ENCODE results near the gene C2orf78. TPM values are rescaled to one million over a fixed set of nuclear protein-coding genes. Genes with fewer than 3 reads are reported as not detected.

C2orf78 gene
- total and polyA plus RNA-seq, 9 of the 15 experiments (the other 6 are each of a cell fraction or from before 2014, with no cell fraction given), result 0.04 to 0.28 (median 0.20) TPM

- ChIA-PET CTCF (ENCODE audit: low intra/inter-chr PET ratio) (no interaction called here), POLR2A (no interaction called here)
- H3K4me1 ChIP-seq (replicated peaks in 1 of 2; ENCODE audit: control insufficient read depth in 2 of 2, insufficient read depth in 2 of 2, low read length in 2 of 2), result no peaks in the 10 kb centered on the region
- no peak overlapping the region for H3K4me2 ChIP-seq (ENCODE audit: insufficient read depth, low read length)
- no peaks in the 10 kb centered on the region for H3K9me3 ChIP-seq (replicated peaks; ENCODE audit: control insufficient read depth, insufficient read depth, low read depth, low read length)
- H3K79me2 ChIP-seq (ENCODE audit: control insufficient read depth, insufficient read depth, low read length), result no peaks in the 10 kb centered on the region
- no peak overlapping the region for H3K4me3 ChIP-seq
- H4K20me1 ChIP-seq (replicated peaks; ENCODE audit: control insufficient read depth, insufficient read depth, low read length), result no peaks in the 10 kb centered on the region
- in situ Hi-C loops (cut with MboI), result no loop called here
- no peak overlapping the region for H3K27ac ChIP-seq (ENCODE audit: extremely low read depth, low read depth, low read length)
- DNase-seq (ENCODE audit: extremely low read depth in 1 of 4, low spot score in 3 of 4) (peak in 3 of 4 experiments; percentile 23 to 35 (median 30)), ATAC-seq (no peak), FAIRE-seq (no peak)
- no peaks in the 10 kb centered on the region for H3K27me3 ChIP-seq (ENCODE audit: control insufficient read depth in 2 of 2, insufficient read depth in 2 of 2, low read length in 2 of 2)
- H3K36me3 ChIP-seq (ENCODE audit: control insufficient read depth, insufficient read depth, low read length), result peaks cover 77% of the 10 kb centered on the region
- 83% methylated on average over 6 of the region's 6 CpGs for WGBS (ENCODE audit: insufficient coverage, low coverage, missing lambda C conversion rate)
- BruUV-seq (replicated peaks), result no TSS peak
- no peaks in the 10 kb centered on the region for H3K9me1 ChIP-seq (ENCODE audit: control insufficient read depth, insufficient read depth, low read length)
- no peak overlapping the region for H3K9ac ChIP-seq (ENCODE audit: insufficient read depth in 1 of 2, low read depth in 2 of 2, low read length in 2 of 2)
- intact Hi-C loops (cut with micrococcal nuclease), result no loop called here
- no peak overlapping the region for H2AFZ ChIP-seq (ENCODE audit: low read depth, low read length)
- TF ChIP-seq JUND (IDR thresholded peaks at IDR 0.05; ENCODE audit: borderline replicate concordance, low read depth, low read length) (peak; percentile 38; the same call in 1 of the 2 replicates), JUND (tag; IDR thresholded peaks at IDR 0.05; ENCODE audit: borderline replicate concordance, low read depth, low read length) (no peak; the same call in 2 of the 3 replicates), FOXP4 (CRISPR knock-in tag; IDR thresholded peaks at IDR 0.05; ENCODE audit: borderline replicate concordance) (no peak), ATF3 (IDR thresholded peaks at IDR 0.05) (peak; percentile 73), ATF3 (CRISPR knock-in tag; conservative IDR thresholded peaks at IDR 0.05) (no peak), FOXJ3 (CRISPR knock-in tag; IDR thresholded peaks at IDR 0.05) (no peak), RBM25 (IDR thresholded peaks at IDR 0.05; ENCODE audit: low read depth, low read length, severe bottlenecking) (peak; percentile 93), ARNT (IDR thresholded peaks at IDR 0.05) (no peak), FOSL1 (tag; conservative IDR thresholded peaks at IDR 0.05) (peak; percentile 50; the same call in 1 of the 2 replicates), POLR3A (IDR thresholded peaks at IDR 0.05; ENCODE audit: borderline replicate concordance, extremely low read depth, insufficient read depth, insufficient read length) (no peak)
- TF ChIP-seq, protein P1, sequence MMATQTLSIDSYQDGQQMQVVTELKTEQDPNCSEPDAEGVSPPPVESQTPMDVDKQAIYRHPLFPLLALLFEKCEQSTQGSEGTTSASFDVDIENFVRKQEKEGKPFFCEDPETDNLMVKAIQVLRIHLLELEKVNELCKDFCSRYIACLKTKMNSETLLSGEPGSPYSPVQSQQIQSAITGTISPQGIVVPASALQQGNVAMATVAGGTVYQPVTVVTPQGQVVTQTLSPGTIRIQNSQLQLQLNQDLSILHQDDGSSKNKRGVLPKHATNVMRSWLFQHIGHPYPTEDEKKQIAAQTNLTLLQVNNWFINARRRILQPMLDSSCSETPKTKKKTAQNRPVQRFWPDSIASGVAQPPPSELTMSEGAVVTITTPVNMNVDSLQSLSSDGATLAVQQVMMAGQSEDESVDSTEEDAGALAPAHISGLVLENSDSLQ (IDR thresholded peaks at IDR 0.05), result no peak
Measured at GRCh38 chr2:73859721-73860586, 76.0 kb downstream of the C2orf78 start.
